A549 (cell line): ENCODE data around the gene SLC24A4. TPM values are rescaled to one million over a fixed set of nuclear protein-coding genes. Genes with fewer than 3 reads are reported as not detected.

Source experiments
- ATAC-seq, 2 experiments: fragments of 200-7000 bp in 1 of 2; fragments of >200 bp in 1 of 2; cut with Nextera tagmentation in 1 of 2; cut with Tn5 transposase in 1 of 2; 3 replicates each; pipeline versions ENCODE4 v1.8.0 to v1.9.1; 2018 to 2020; ENCODE audit warnings: mild to moderate bottlenecking in 1 of 2, moderate library complexity in 1 of 2
- CTCF ChIA-PET: fragments of 300-600 bp; sonication (Branson Sonifier 250); formaldehyde crosslinking; extraction: SDS; loops from one replicate; lab custom pipeline; 2021; ENCODE audit warnings: antibody characterized with exemption, inconsistent platforms; lab: Yijun Ruan, JAX
- POLR2A ChIA-PET: fragments of 350-600 bp; formaldehyde crosslinking; extraction: SDS; loops from one replicate; lab custom pipeline; 2021; ENCODE audit warnings: antibody characterized with exemption, inconsistent platforms; lab: Yijun Ruan, JAX
- DNase-seq, 2 experiments: peaks; one replicate each; pipeline versions ENCODE4 v3.0.0 to v3.0.0-alpha.2; 2011 to 2016; ENCODE audit warnings: low read depth in 1 of 2, low spot score in 1 of 2
- FAIRE-seq: peaks from 2 replicates; lab custom pipeline; 2011; peaks lifted over from hg19 to GRCh38; lab: Jason Lieb, UNC
- H3K27ac ChIP-seq, 2 experiments: fragments of >200 bp; sonication (Bioruptor Twin); formaldehyde crosslinking; 3 replicates each; pipeline ENCODE4 v1.5.1; 2016 to 2017
- H3K4me1 ChIP-seq: fragments of >200 bp; sonication (Bioruptor Twin); formaldehyde crosslinking; 3 replicates; pipeline ENCODE4 v1.6.1; 2016
- H3K4me2 ChIP-seq: fragments of >200 bp; sonication (Bioruptor Twin); formaldehyde crosslinking; 3 replicates; pipeline ENCODE4 v1.6.1; 2016
- H3K4me3 ChIP-seq: fragments of >200 bp; sonication (Bioruptor Twin); formaldehyde crosslinking; 3 replicates; pipeline ENCODE4 v1.5.1; 2016
- H3K9me3 ChIP-seq: fragments of >200 bp; sonication (Bioruptor Twin); formaldehyde crosslinking; 3 replicates; pipeline ENCODE4 v1.6.1; 2016
- CBX2 ChIP-seq: fragments of 200-600 bp; sonication (generic); IDR thresholded peaks from 2 replicates; pipeline ENCODE4 v1.6.1; 2016; ENCODE audit warnings: low read depth, mild to moderate bottlenecking, borderline replicate concordance
- CBX8 ChIP-seq: fragments of 200-600 bp; sonication (generic); IDR thresholded peaks from 2 replicates; pipeline ENCODE4 v1.6.1; 2016
- CHD4 ChIP-seq: fragments of 200-600 bp; sonication (generic); IDR thresholded peaks from 2 replicates; pipeline ENCODE4 v1.6.1; 2016; ENCODE audit warnings: antibody characterized with exemption, mild to moderate bottlenecking, borderline replicate concordance
- FOSL2 ChIP-seq, 2 experiments: fragments of 450-650 bp in 1 of 2; fragments of >200 bp in 1 of 2; sonication (Bioruptor Twin) in 1 of 2; formaldehyde crosslinking; IDR thresholded peaks; 2 replicates each; pipeline versions ENCODE4 v1.5.0 to v1.6.1; 2016 to 2020; ENCODE audit warnings: mild to moderate bottlenecking in 1 of 2, moderate library complexity in 1 of 2
- FOXS1 ChIP-seq: fragments of 250-450 bp; sonication (Bioruptor Pico); IDR thresholded peaks from 2 replicates; pipeline ENCODE4 v1.5.0; 2020; ENCODE audit warnings: mild to moderate bottlenecking, moderate library complexity
- HOXA7 ChIP-seq: fragments of 250-450 bp; sonication (Bioruptor Pico); IDR thresholded peaks from 2 replicates; pipeline ENCODE4 v1.5.0; 2020; ENCODE audit warnings: mild to moderate bottlenecking, moderate library complexity
- JUNB ChIP-seq: fragments of >200 bp; sonication (Bioruptor Twin); formaldehyde crosslinking; IDR thresholded peaks from 2 replicates; pipeline ENCODE4 v1.6.1; 2016
- KDM5A ChIP-seq: fragments of 200-600 bp; sonication (generic); IDR thresholded peaks from 2 replicates; pipeline ENCODE4 v1.6.1; 2016; ENCODE audit warnings: antibody characterized with exemption, mild to moderate bottlenecking
- MYC ChIP-seq: IDR thresholded peaks from 2 replicates; pipeline ENCODE4 v1.6.1; 2012; ENCODE audit warnings: mild to moderate bottlenecking, inconsistent platforms, low read length, improper control_type of control experiment, borderline replicate concordance
- POLR2A ChIP-seq: IDR thresholded peaks from 2 replicates; pipeline ENCODE4 v1.6.1; 2012; ENCODE audit warnings: mild to moderate bottlenecking, low read length
- RARB ChIP-seq: fragments of 250-450 bp; sonication (Bioruptor Pico); IDR thresholded peaks from 2 replicates; pipeline ENCODE4 v1.8.0; 2021; ENCODE audit warnings: mild to moderate bottlenecking, moderate library complexity
- RFX5 ChIP-seq: fragments of 450-650 bp; IDR thresholded peaks from 2 replicates; pipeline ENCODE4 v1.7.1; 2014; ENCODE audit warnings: antibody characterized with exemption, mild to moderate bottlenecking, moderate library complexity
- SMC3 ChIP-seq: fragments of >200 bp; sonication (Bioruptor Twin); formaldehyde crosslinking; IDR thresholded peaks from 3 replicates; pipeline ENCODE4 v1.6.1; 2018; ENCODE audit warnings: inconsistent platforms
- TFCP2L1 ChIP-seq: fragments of 250-450 bp; sonication (Bioruptor Pico); IDR thresholded peaks from 2 replicates; pipeline ENCODE4 v1.5.0; 2021; ENCODE audit warnings: mild to moderate bottlenecking
- ZC3H11A ChIP-seq: fragments of 450-650 bp; IDR thresholded peaks from 2 replicates; pipeline ENCODE4 v1.6.1; 2014; ENCODE audit warnings: antibody characterized with exemption, mild to moderate bottlenecking
- ZSCAN20 ChIP-seq: fragments of 250-450 bp; sonication (Bioruptor Pico); IDR thresholded peaks from 2 replicates; pipeline ENCODE4 v1.8.0; 2022; ENCODE audit warnings: mild to moderate bottlenecking, moderate library complexity
- WGBS: methylation state at CpG from one replicate; pipeline ENCODE4 v1.1.6; 2017; ENCODE audit errors: missing lambda C conversion rate; 5-methylcytosine and 5-hydroxymethylcytosine counted together
- polyA plus RNA-seq, 4 experiments: library from polyadenylated mRNA; depleted of rRNA in 3 of 4; stranded (reverse); fragments of >200 nt; fragmentation: RNase III in 1 of 4; extraction: RNeasy Plus Mini Kit Qiagen cat#74134 plus additional on column Dnase treatment in 1 of 4; gene quantifications; 2 replicates in 3 of 4; 3 replicates in 1 of 4; pipeline ENCODE4 v1.2.3, GENCODE V29; 2011 to 2017
- TF ChIP-seq, protein P1 (sequence below): IDR thresholded peaks from 2 replicates; pipeline ENCODE4 v1.6.1; 2012
- TF ChIP-seq, protein P2 (sequence below): fragments of 250-450 bp; sonication (Bioruptor Pico); IDR thresholded peaks from 2 replicates; pipeline ENCODE4 v1.5.0; 2021; ENCODE audit warnings: mild to moderate bottlenecking, moderate library complexity, borderline replicate concordance
- TF ChIP-seq, protein P3 (sequence below): fragments of 200-600 bp; sonication (generic); IDR thresholded peaks from 2 replicates; pipeline ENCODE4 v1.6.1; 2016; ENCODE audit warnings: antibody characterized with exemption, mild to moderate bottlenecking, moderate library complexity
- TF ChIP-seq, protein P4 (sequence below): fragments of 450-650 bp; IDR thresholded peaks from 2 replicates; pipeline ENCODE4 v1.6.1; 2014; ENCODE audit warnings: antibody characterized with exemption
- TF ChIP-seq, protein P5 (sequence below): fragments of >200 bp; sonication (Bioruptor Twin); formaldehyde crosslinking; IDR thresholded peaks from 2 replicates; pipeline ENCODE4 v1.6.1; 2016
- TF ChIP-seq, protein P6 (sequence below): IDR thresholded peaks from 2 replicates; pipeline ENCODE4 v1.6.1; 2012; ENCODE audit warnings: low read depth, borderline replicate concordance

SLC24A4 gene
- polyA plus RNA-seq, 2 of the 4 experiments (the other 2 are of a cell fraction), result 0.05 to 0.19 TPM

DNA sequence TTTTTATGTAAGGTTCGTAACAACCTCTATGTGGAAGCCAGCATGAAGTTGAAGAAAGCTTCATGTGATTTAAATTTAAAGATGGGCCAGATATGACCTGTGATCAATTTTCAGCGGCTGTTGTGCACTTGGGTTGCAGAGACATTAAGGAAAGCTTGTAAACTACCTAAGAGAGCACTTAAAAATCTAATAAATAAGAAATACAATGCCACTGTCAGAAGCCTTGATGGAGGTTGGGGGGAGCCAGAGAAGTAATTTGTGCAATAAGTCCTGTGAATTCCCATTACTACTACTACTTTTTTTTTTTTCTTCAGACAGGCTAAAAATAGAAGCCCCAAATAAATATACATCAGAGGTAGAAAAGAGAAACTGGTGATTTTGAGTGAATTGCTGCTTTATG, 30.3 kb upstream of the SLC24A4 start:
- Histone ChIP-seq H3K27ac (no peak overlapping the region), H3K9me3 (no peaks in the 10 kb centered on the region), H3K4me2 (no peak overlapping the region), H3K4me3 (no peak overlapping the region), H3K4me1 (no peaks in the 10 kb centered on the region)
- ChIA-PET CTCF (interaction anchor here (0.8 to 1.6 kb wide), 4 partner anchors 9 to 35 kb away, joined by 3 to 4 read pairs (median 4); no protein-coding TSS in a partner anchor), POLR2A (no interaction called here)
- DNase-seq (no peak), FAIRE-seq (no peak), ATAC-seq (no peak)
- TF ChIP-seq ZSCAN20 (CRISPR knock-in tag) (no peak), ZC3H11A (no peak), HOXA7 (CRISPR knock-in tag) (no peak), FOXS1 (CRISPR knock-in tag) (no peak), TFCP2L1 (no peak)
- WGBS, result 26% methylated on average over 2 of the region's 2 CpGs

DNA sequence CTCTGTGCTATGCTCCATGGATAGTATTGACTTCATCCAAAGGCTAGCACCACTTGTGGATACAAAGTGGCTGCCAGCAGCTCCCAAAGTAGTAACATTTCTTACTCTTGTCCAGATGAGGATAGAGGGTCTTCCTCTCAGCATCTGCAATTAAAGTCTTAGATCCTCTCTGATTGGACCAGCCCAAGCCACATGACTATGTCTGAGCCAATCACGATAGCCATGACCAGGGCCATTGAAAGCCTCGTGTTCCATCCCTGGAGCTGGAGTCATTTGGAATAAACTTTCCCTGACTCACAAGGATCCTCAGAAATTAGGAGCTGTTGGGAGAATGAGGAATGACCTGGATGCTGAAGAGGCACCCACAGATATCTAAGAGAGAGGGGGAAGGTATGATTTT, 28.5 kb upstream of the SLC24A4 start:
- H3K4me2 ChIP-seq, result no peak overlapping the region
- CTCF ChIA-PET, result interaction anchor here (0.6 kb wide), 1 partner anchor 47 kb away, joined by 4 read pairs; no protein-coding TSS in a partner anchor
- DNase-seq, result no peak
- no peaks in the 10 kb centered on the region for H3K4me1 ChIP-seq
- no peak for FAIRE-seq
- POLR2A ChIA-PET, result no interaction called here
- ATAC-seq, result no peak
- WGBS, result 39% methylated on average over 2 of the region's 2 CpGs
- H3K27ac ChIP-seq, result no peak overlapping the region
- TF ChIP-seq, protein P1, sequence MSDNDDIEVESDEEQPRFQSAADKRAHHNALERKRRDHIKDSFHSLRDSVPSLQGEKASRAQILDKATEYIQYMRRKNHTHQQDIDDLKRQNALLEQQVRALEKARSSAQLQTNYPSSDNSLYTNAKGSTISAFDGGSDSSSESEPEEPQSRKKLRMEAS, result no peak
- TF ChIP-seq, protein P2, sequence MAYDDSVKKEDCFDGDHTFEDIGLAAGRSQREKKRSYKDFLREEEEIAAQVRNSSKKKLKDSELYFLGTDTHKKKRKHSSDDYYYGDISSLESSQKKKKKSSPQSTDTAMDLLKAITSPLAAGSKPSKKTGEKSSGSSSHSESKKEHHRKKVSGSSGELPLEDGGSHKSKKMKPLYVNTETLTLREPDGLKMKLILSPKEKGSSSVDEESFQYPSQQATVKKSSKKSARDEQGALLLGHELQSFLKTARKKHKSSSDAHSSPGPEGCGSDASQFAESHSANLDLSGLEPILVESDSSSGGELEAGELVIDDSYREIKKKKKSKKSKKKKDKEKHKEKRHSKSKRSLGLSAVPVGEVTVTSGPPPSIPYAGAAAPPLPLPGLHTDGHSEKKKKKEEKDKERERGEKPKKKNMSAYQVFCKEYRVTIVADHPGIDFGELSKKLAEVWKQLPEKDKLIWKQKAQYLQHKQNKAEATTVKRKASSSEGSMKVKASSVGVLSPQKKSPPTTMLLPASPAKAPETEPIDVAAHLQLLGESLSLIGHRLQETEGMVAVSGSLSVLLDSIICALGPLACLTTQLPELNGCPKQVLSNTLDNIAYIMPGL (CRISPR knock-in tag), result no peak
- TF ChIP-seq, protein P3, sequence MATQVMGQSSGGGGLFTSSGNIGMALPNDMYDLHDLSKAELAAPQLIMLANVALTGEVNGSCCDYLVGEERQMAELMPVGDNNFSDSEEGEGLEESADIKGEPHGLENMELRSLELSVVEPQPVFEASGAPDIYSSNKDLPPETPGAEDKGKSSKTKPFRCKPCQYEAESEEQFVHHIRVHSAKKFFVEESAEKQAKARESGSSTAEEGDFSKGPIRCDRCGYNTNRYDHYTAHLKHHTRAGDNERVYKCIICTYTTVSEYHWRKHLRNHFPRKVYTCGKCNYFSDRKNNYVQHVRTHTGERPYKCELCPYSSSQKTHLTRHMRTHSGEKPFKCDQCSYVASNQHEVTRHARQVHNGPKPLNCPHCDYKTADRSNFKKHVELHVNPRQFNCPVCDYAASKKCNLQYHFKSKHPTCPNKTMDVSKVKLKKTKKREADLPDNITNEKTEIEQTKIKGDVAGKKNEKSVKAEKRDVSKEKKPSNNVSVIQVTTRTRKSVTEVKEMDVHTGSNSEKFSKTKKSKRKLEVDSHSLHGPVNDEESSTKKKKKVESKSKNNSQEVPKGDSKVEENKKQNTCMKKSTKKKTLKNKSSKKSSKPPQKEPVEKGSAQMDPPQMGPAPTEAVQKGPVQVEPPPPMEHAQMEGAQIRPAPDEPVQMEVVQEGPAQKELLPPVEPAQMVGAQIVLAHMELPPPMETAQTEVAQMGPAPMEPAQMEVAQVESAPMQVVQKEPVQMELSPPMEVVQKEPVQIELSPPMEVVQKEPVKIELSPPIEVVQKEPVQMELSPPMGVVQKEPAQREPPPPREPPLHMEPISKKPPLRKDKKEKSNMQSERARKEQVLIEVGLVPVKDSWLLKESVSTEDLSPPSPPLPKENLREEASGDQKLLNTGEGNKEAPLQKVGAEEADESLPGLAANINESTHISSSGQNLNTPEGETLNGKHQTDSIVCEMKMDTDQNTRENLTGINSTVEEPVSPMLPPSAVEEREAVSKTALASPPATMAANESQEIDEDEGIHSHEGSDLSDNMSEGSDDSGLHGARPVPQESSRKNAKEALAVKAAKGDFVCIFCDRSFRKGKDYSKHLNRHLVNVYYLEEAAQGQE, result no peak
- TF ChIP-seq RFX5, result no peak
- TF ChIP-seq, protein P4, sequence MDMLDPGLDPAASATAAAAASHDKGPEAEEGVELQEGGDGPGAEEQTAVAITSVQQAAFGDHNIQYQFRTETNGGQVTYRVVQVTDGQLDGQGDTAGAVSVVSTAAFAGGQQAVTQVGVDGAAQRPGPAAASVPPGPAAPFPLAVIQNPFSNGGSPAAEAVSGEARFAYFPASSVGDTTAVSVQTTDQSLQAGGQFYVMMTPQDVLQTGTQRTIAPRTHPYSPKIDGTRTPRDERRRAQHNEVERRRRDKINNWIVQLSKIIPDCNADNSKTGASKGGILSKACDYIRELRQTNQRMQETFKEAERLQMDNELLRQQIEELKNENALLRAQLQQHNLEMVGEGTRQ, result no peak
- TF ChIP-seq, protein P5, sequence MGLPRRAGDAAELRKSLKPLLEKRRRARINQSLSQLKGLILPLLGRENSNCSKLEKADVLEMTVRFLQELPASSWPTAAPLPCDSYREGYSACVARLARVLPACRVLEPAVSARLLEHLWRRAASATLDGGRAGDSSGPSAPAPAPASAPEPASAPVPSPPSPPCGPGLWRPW, result no peak
- no peak overlapping the region for H3K4me3 ChIP-seq
- no peaks in the 10 kb centered on the region for H3K9me3 ChIP-seq

DNA sequence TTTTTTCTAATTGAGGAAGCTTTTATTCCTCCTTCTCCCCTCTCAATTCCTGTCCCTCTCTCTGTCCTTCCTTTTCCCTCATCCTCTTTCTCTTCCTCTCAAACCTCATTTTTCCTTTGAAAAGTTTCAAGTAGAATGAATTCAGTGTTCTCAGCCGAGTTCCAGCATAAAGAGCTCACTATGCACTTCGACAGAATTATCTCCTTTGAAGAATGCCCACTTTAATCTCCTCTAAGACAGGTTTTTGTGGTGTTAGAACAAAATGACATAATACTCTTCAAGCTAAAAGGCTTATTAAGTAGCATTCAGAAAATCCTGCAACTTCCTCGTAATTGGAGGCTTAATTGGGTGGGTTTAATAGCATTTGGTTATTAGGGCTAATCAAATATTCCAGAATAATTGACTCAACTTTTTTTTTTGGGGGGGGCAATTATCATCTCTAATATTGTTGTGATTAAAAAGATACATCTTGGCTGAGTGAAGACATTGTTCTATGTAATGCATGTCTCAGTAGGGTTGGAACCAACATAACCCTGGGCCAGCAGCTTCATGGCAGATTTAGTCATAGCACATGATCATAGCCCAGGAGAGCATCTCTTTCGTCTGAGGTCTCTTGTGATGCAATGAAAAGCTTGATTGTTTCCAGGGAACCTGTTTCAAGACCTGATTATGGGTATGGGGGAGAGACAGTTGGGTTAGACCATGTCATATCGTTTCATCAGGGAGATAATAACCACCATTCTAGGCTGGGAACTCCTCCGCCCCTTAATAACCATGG, 25.0 kb upstream of the SLC24A4 start:
- ChIA-PET CTCF (interaction anchor here (0.7 to 1.1 kb wide), 2 partner anchors 47 to 154 kb away, joined by 3 read pairs; no protein-coding TSS in a partner anchor), POLR2A (no interaction called here)
- no peak overlapping the region for H3K4me3 ChIP-seq
- no peak overlapping the region for H3K4me2 ChIP-seq
- DNase-seq (no peak), FAIRE-seq (no peak), ATAC-seq (no peak)
- no peak overlapping the region for H3K27ac ChIP-seq
- WGBS, result 16% methylated on average over 6 of the region's 6 CpGs
- H3K9me3 ChIP-seq, result no peaks in the 10 kb centered on the region
- no peaks in the 10 kb centered on the region for H3K4me1 ChIP-seq
- TF ChIP-seq CBX2 (no peak), MYC (no peak), KDM5A (no peak), RARB (CRISPR knock-in tag) (no peak), JUNB (no peak), CHD4 (no peak), POLR2A (no peak), CBX8 (no peak), SMC3 (no peak), ZC3H11A (no peak), FOSL2 (IDR thresholded peaks at IDR 0.05) (no peak), FOSL2 (CRISPR knock-in tag; IDR thresholded peaks at IDR 0.05) (no peak)
- TF ChIP-seq, protein P6, sequence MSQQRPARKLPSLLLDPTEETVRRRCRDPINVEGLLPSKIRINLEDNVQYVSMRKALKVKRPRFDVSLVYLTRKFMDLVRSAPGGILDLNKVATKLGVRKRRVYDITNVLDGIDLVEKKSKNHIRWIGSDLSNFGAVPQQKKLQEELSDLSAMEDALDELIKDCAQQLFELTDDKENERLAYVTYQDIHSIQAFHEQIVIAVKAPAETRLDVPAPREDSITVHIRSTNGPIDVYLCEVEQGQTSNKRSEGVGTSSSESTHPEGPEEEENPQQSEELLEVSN, result no peak
- TF ChIP-seq, protein P4, result no peak
